Osteoblast (primary cell): ENCODE measurements around the gene TRIP6. TPM values are rescaled to one million over a fixed set of nuclear protein-coding genes. Genes with fewer than 3 reads are reported as not detected.

Experiments
- DNase-seq: peaks from one replicate; pipeline ENCODE4 v3.0.0; 2011; ENCODE audit warnings: low spot score, mixed read lengths; ENCODE audit not compliant: insufficient read length; ENCODE audit errors: missing footprints
- H2AFZ ChIP-seq: 2 replicates; pipeline ENCODE4 v1.6.0; 2011; ENCODE audit warnings: mild to moderate bottlenecking, low read length
- H3K27ac ChIP-seq: 2 replicates; pipeline ENCODE4 v1.5.1; 2011; ENCODE audit warnings: mild to moderate bottlenecking, low read depth, low read length, moderate library complexity
- H3K27me3 ChIP-seq: 2 replicates; pipeline ENCODE4 v1.6.0; 2012; ENCODE audit warnings: mild to moderate bottlenecking, control low read depth, inconsistent platforms, low read length, moderate library complexity; ENCODE audit not compliant: insufficient read depth
- H3K36me3 ChIP-seq: 2 replicates; pipeline ENCODE4 v1.5.1; 2011; ENCODE audit warnings: mild to moderate bottlenecking, low read length, control low read depth, moderate library complexity; ENCODE audit not compliant: insufficient read depth
- H3K4me1 ChIP-seq: 2 replicates; pipeline ENCODE4 v1.5.1; 2011; ENCODE audit warnings: mild to moderate bottlenecking, low read length, control low read depth, moderate library complexity; ENCODE audit not compliant: insufficient read depth
- H3K4me2 ChIP-seq: 2 replicates; pipeline ENCODE4 v1.6.0; 2011; ENCODE audit warnings: mild to moderate bottlenecking, low read length; ENCODE audit not compliant: insufficient read depth
- H3K4me3 ChIP-seq: fragments of 200-600 bp; sonication (generic); 3 replicates; pipeline ENCODE4 v1.5.1; 2012; ENCODE audit warnings: mild to moderate bottlenecking, low read length, inconsistent platforms; ENCODE audit not compliant: insufficient read depth
- H3K79me2 ChIP-seq: 2 replicates; pipeline ENCODE4 v1.6.0; 2012; ENCODE audit warnings: mild to moderate bottlenecking, low read length, control low read depth, inconsistent platforms; ENCODE audit not compliant: insufficient read depth
- H3K9me3 ChIP-seq: 2 replicates; pipeline ENCODE4 v1.5.1; 2011; ENCODE audit warnings: low read depth, low read length, control low read depth
- H4K20me1 ChIP-seq: 2 replicates; pipeline ENCODE4 v1.6.0; 2012; ENCODE audit warnings: mild to moderate bottlenecking, low read length, control low read depth; ENCODE audit not compliant: insufficient read depth
- CTCF ChIP-seq: IDR thresholded peaks from 2 replicates; pipeline ENCODE4 v1.5.1; 2011; ENCODE audit warnings: mild to moderate bottlenecking, low read depth, low read length, moderate library complexity; ENCODE audit errors: extremely low read depth
- total RNA-seq: library from RNA; depleted of rRNA; stranded (reverse); fragments of >200 nt; gene quantifications from 2 replicates; pipeline ENCODE4 v1.2.3, GENCODE V29; 2012

Gene TRIP6
- total RNA-seq, 1 donor = 115 TPM

- peak; percentile 74 for DNase-seq
- no peak overlapping the region for H2AFZ ChIP-seq
- H3K4me2 ChIP-seq = no peak overlapping the region
- peaks cover 73% of the 10 kb centered on the region for H3K36me3 ChIP-seq
- H3K4me1 ChIP-seq = peaks cover 22% of the 10 kb centered on the region
- no peaks in the 10 kb centered on the region for H3K9me3 ChIP-seq
- no peak overlapping the region for H3K4me3 ChIP-seq
- no peak overlapping the region for H3K27ac ChIP-seq
- peaks cover 64% of the 10 kb centered on the region for H3K79me2 ChIP-seq
- H3K27me3 ChIP-seq = no peaks in the 10 kb centered on the region
- peaks cover 15% of the 10 kb centered on the region for H4K20me1 ChIP-seq
- no peak for TF ChIP-seq CTCF
Observed at GRCh38 chr7:100886142-100886935, 19.2 kb downstream of the TRIP6 start.

- H3K36me3 ChIP-seq = peaks cover 67% of the 10 kb centered on the region
- peak; percentile 42 for DNase-seq
- H3K27me3 ChIP-seq = no peaks in the 10 kb centered on the region
- no peak overlapping the region for H3K4me2 ChIP-seq
- no peak for TF ChIP-seq CTCF
- no peak overlapping the region for H3K27ac ChIP-seq
- H4K20me1 ChIP-seq = peaks cover 10% of the 10 kb centered on the region
- no peaks in the 10 kb centered on the region for H3K9me3 ChIP-seq
- H2AFZ ChIP-seq = no peak overlapping the region
- peaks cover 58% of the 10 kb centered on the region for H3K79me2 ChIP-seq
- H3K4me1 ChIP-seq = peaks cover 22% of the 10 kb centered on the region
- H3K4me3 ChIP-seq = no peak overlapping the region
Observed at GRCh38 chr7:100886936-100887515, 19.8 kb downstream of the TRIP6 start.

GRCh38 chr7:100887516-100888290, 20.5 kb downstream of the TRIP6 start:
- H3K4me1 ChIP-seq = peaks cover 22% of the 10 kb centered on the region
- H3K27ac ChIP-seq = no peak overlapping the region
- no peaks in the 10 kb centered on the region for H3K27me3 ChIP-seq
- H3K4me2 ChIP-seq = peak overlapping the region; percentile 82
- no peak overlapping the region for H3K4me3 ChIP-seq
- peak; percentile 84 for DNase-seq
- peaks cover 7% of the 10 kb centered on the region for H4K20me1 ChIP-seq
- peaks cover 61% of the 10 kb centered on the region for H3K36me3 ChIP-seq
- H2AFZ ChIP-seq = no peak overlapping the region
- TF ChIP-seq CTCF = no peak
- H3K9me3 ChIP-seq = no peaks in the 10 kb centered on the region
- peaks cover 54% of the 10 kb centered on the region for H3K79me2 ChIP-seq
